Vagina (tissue), 2 donors: ENCODE data around the gene CT47C1.
"Not testable (repeated sequence)": the region's sequence is repeated elsewhere in the genome, so short reads cannot be mapped to it uniquely, and the experiment has no call there.

Source experiments
- CTCF ChIP-seq, 3 experiments: fragments of 450-650 bp in 2 of 3; fragments of 200-600 bp in 1 of 3; sonication (generic) in 1 of 3; IDR thresholded peaks; one replicate each; pipeline ENCODE4 v1.5.1; 2017 to 2019; ENCODE audit warnings: antibody characterized with exemption in 3 of 3, mild to moderate bottlenecking in 2 of 3, moderate library complexity in 2 of 3
- POLR2A ChIP-seq, 2 donors: fragments of 450-650 bp; IDR thresholded peaks; one replicate each; pipeline ENCODE4 v1.6.1; 2017; ENCODE audit warnings: antibody characterized with exemption in 2 of 2, mild to moderate bottlenecking in 2 of 2, moderate library complexity in 2 of 2
- POLR2AphosphoS5 ChIP-seq, 2 donors: sonication (generic); formaldehyde crosslinking; IDR thresholded peaks; one replicate each; pipeline ENCODE4 v1.9.0; 2017; ENCODE audit warnings: antibody characterized with exemption in 2 of 2, mild to moderate bottlenecking in 2 of 2, low read depth in 1 of 2; ENCODE audit not compliant: insufficient read depth in 1 of 2

GRCh38 chrX:119029656-119030055 lies 43.1 kb upstream of the CT47C1 start:
- not testable (repeated sequence) for TF ChIP-seq CTCF (IDR thresholded peaks at IDR 0.05); POLR2A (IDR thresholded peaks at IDR 0.05); POLR2AphosphoS5 (IDR thresholded peaks at IDR 0.05; ENCODE audit: insufficient read depth in 1 of 2, low read depth in 1 of 2)
